GM10248 (cell line): ENCODE results near the gene NRIP2.

Experiments used
- CTCF ChIA-PET: fragments of 300-600 bp; sonication (Branson Sonifier 250); formaldehyde crosslinking; extraction: SDS; loops from one replicate; lab custom pipeline; 2021; ENCODE audit warnings: antibody characterized with exemption; lab: Yijun Ruan, JAX
- POLR2A ChIA-PET: fragments of 350-650 bp; sonication (Branson Sonifier 250); formaldehyde crosslinking; extraction: SDS; loops from one replicate; lab custom pipeline; 2020; ENCODE audit warnings: antibody characterized with exemption; lab: Yijun Ruan, JAX
- DNase-seq: peaks from one replicate; pipeline ENCODE4 v3.0.0; 2012; ENCODE audit errors: extremely low spot score
- CTCF ChIP-seq: IDR thresholded peaks from 2 replicates; pipeline ENCODE4 v1.5.1; 2012; ENCODE audit warnings: mild to moderate bottlenecking, low read depth; ENCODE audit errors: extremely low read depth, missing control alignments, control extremely low read depth

NRIP2 gene

GRCh38 chr12:2801044-2801783 lies 33.6 kb downstream of the NRIP2 start:
- POLR2A ChIA-PET = no interaction called here
- CTCF ChIA-PET = interaction anchor here (1.5 to 1.7 kb wide), 2 partner anchors 13 to 17 kb away, joined by 4 read pairs; no protein-coding TSS in a partner anchor
- DNase-seq = no peak
- no peak for TF ChIP-seq CTCF

- TF ChIP-seq CTCF = no peak
- DNase-seq = no peak
- POLR2A ChIA-PET = no interaction called here
- CTCF ChIA-PET = interaction anchor here (0.9 to 1.7 kb wide), 6 partner anchors 10 to 274 kb away, joined by 3 to 4 read pairs (median 4); partner anchors contain the start of gene ITFG2
Measured at GRCh38 chr12:2800046-2800570, 34.7 kb downstream of the NRIP2 start.

GRCh38 chr12:2797721-2798418 lies 37.0 kb downstream of the NRIP2 start:
- no peak for DNase-seq
- CTCF ChIA-PET = interaction anchor here (0.7 to 1.5 kb wide), 2 partner anchors 10 to 147 kb away, joined by 3 read pairs; no protein-coding TSS in a partner anchor
- TF ChIP-seq CTCF = peak; percentile 21
- POLR2A ChIA-PET = interaction anchor here (0.6 kb wide), 1 partner anchor 1105 kb away, joined by 4 read pairs; no protein-coding TSS in a partner anchor

- ChIA-PET POLR2A (interaction anchor here (0.6 to 1.0 kb wide), 2 partner anchors 12 to 81 kb away, joined by 3 to 6 read pairs; partner anchors contain the start of genes FOXM1 and RHNO1), CTCF (interaction anchor here (1.0 to 2.6 kb wide), 4 partner anchors 12 to 779 kb away, joined by 3 to 16 read pairs (median 5); no protein-coding TSS in a partner anchor)
- no peak for DNase-seq
- peak; percentile 5 for TF ChIP-seq CTCF
Measured at GRCh38 chr12:2796187-2796666, 38.6 kb downstream of the NRIP2 start.

GRCh38 chr12:2795291-2796186 lies 39.3 kb downstream of the NRIP2 start:
- POLR2A ChIA-PET = interaction anchor here (0.6 to 1.0 kb wide), 2 partner anchors 12 to 82 kb away, joined by 3 to 6 read pairs; partner anchors contain the start of genes FOXM1 and RHNO1
- peak; percentile 3 for TF ChIP-seq CTCF
- DNase-seq = peak; percentile 93
- CTCF ChIA-PET = interaction anchor here (1.0 to 3.8 kb wide), 7 partner anchors 10 to 779 kb away, joined by 3 to 19 read pairs (median 3); partner anchors contain the start of genes FOXM1 and RHNO1
